ENCODE measurements around the gene CTRL.
"Not testable (repeated sequence)": the region's sequence is repeated elsewhere in the genome, so short reads cannot be mapped to it uniquely, and the experiment has no call there.

The CTRL gene

GRCh38 chr16:67941469-67942199 lies 10.0 kb upstream of the CTRL start:
- no peak for DNase-seq (ENCODE audit: low spot score)

- DNase-seq (ENCODE audit: low spot score), result no peak
Observed at GRCh38 chr16:67940446-67941089, 8.9 kb upstream of the CTRL start.

- DNase-seq (ENCODE audit: low spot score), result no peak
Observed at GRCh38 chr16:67939507-67940445, 8.1 kb upstream of the CTRL start.

- DNase-seq (ENCODE audit: low spot score), result not testable (repeated sequence)
Observed at GRCh38 chr16:67937713-67938112, 6.1 kb upstream of the CTRL start.

- DNase-seq (ENCODE audit: low spot score), result no peak
Observed at GRCh38 chr16:67936880-67937605, 5.4 kb upstream of the CTRL start.

- peak; percentile 74 for DNase-seq (ENCODE audit: low spot score)
Observed at GRCh38 chr16:67936124-67936879, 4.6 kb upstream of the CTRL start, which contains the start of gene PSMB10. TSS of gene PSMB10 (minus strand) at chr16:67936850. CDS start at chr16:67936749, 101 bp downstream.

GRCh38 chr16:67935402-67936123 lies 3.9 kb upstream of the CTRL start:
- peak; percentile 98 for DNase-seq (ENCODE audit: low spot score)

GRCh38 chr16:67935101-67935401 lies 3.4 kb upstream of the CTRL start:
- DNase-seq (ENCODE audit: low spot score), result no peak

GRCh38 chr16:67934306-67935100 lies 2.8 kb upstream of the CTRL start:
- no peak for DNase-seq (ENCODE audit: low spot score)

- DNase-seq (ENCODE audit: low spot score), result no peak
Observed at GRCh38 chr16:67933805-67934204, 2.1 kb upstream of the CTRL start.

GRCh38 chr16:67932462-67932840 lies 789 bp upstream of the CTRL start:
- DNase-seq (ENCODE audit: low spot score), result no peak

- no peak for DNase-seq (ENCODE audit: low spot score)
Observed at GRCh38 chr16:67930678-67931211, 917 bp downstream of the CTRL start.

GRCh38 chr16:67930191-67930590 lies 1.5 kb downstream of the CTRL start:
- DNase-seq (ENCODE audit: low spot score), result no peak

GRCh38 chr16:67928561-67929364 lies 2.9 kb downstream of the CTRL start:
- DNase-seq (ENCODE audit: low spot score), result peak; percentile 53

- no peak for DNase-seq (ENCODE audit: low spot score)
Observed at GRCh38 chr16:67928147-67928546, 3.5 kb downstream of the CTRL start.

GRCh38 chr16:67927131-67927941 lies 4.3 kb downstream of the CTRL start:
- DNase-seq (ENCODE audit: low spot score), result no peak

- no peak for DNase-seq (ENCODE audit: low spot score)
Observed at GRCh38 chr16:67926181-67926750, 5.4 kb downstream of the CTRL start.
